ENCODE results near the gene INPP5D.
"Not testable (repeated sequence)": the region's sequence is repeated elsewhere in the genome, so short reads cannot be mapped to it uniquely, and the experiment has no call there.

Gene INPP5D

GRCh38 chr2:233147829-233148167 is 87.7 kb downstream of the INPP5D start:
- no peak for DNase-seq

- DNase-seq, result no peak
Observed at GRCh38 chr2:233148354-233148753, 88.2 kb downstream of the INPP5D start.

- peak; percentile 16 for DNase-seq
Observed at GRCh38 chr2:233152541-233152940, 92.4 kb downstream of the INPP5D start.

GRCh38 chr2:233153146-233153798 is 93.1 kb downstream of the INPP5D start:
- DNase-seq, result no peak

- DNase-seq, result no peak
Observed at GRCh38 chr2:233156001-233156400, 95.9 kb downstream of the INPP5D start.

- not testable (repeated sequence) for DNase-seq
Observed at GRCh38 chr2:233156461-233156860, 96.3 kb downstream of the INPP5D start.

- no peak for DNase-seq
Observed at GRCh38 chr2:233161730-233162129, 101.6 kb downstream of the INPP5D start.

GRCh38 chr2:233162770-233163169 is 102.6 kb downstream of the INPP5D start:
- no peak for DNase-seq

- no peak for DNase-seq
Observed at GRCh38 chr2:233163486-233164103, 103.5 kb downstream of the INPP5D start.

- no peak for DNase-seq
Observed at GRCh38 chr2:233164128-233164635, 104.0 kb downstream of the INPP5D start.

- DNase-seq, result no peak
Observed at GRCh38 chr2:233164967-233165366, 104.8 kb downstream of the INPP5D start.

- no peak for DNase-seq
Observed at GRCh38 chr2:233165543-233165894, 105.4 kb downstream of the INPP5D start.

GRCh38 chr2:233165895-233166661 is 105.9 kb downstream of the INPP5D start:
- DNase-seq, result no peak

GRCh38 chr2:233168445-233168844 is 108.3 kb downstream of the INPP5D start:
- DNase-seq, result no peak

- DNase-seq, result no peak
Observed at GRCh38 chr2:233168919-233169318, 108.8 kb downstream of the INPP5D start.

GRCh38 chr2:233171344-233171743 is 111.2 kb downstream of the INPP5D start:
- no peak for DNase-seq

GRCh38 chr2:233173115-233173514 is 113.0 kb downstream of the INPP5D start:
- DNase-seq, result no peak

- no peak for DNase-seq
Observed at GRCh38 chr2:233174137-233174536, 114.0 kb downstream of the INPP5D start.

GRCh38 chr2:233178994-233179847 is 119.1 kb downstream of the INPP5D start:
- no peak for DNase-seq

GRCh38 chr2:233179848-233180366 is 119.8 kb downstream of the INPP5D start:
- DNase-seq, result no peak

GRCh38 chr2:233183869-233184418 is 123.8 kb downstream of the INPP5D start:
- DNase-seq, result no peak

- no peak for DNase-seq
Observed at GRCh38 chr2:233184669-233185068, 124.5 kb downstream of the INPP5D start.

GRCh38 chr2:233185330-233185729 is 125.2 kb downstream of the INPP5D start:
- DNase-seq, result no peak
